NCI-H510A (cell line): Measurements from ENCODE around the gene LHX5.

Experiments
- DNase-seq: peaks from one replicate; lab custom pipeline; 2025; lab: John Stamatoyannopoulos, UW

Gene LHX5

GRCh38 chr12:113439301-113439597 is 32.4 kb downstream of the LHX5 start:
- no peak for DNase-seq

GRCh38 chr12:113438523-113439300 is 33.0 kb downstream of the LHX5 start:
- no peak for DNase-seq

GRCh38 chr12:113437729-113438100 is 34.0 kb downstream of the LHX5 start:
- no peak for DNase-seq

- no peak for DNase-seq
Measured at GRCh38 chr12:113436993-113437728, 34.5 kb downstream of the LHX5 start.

GRCh38 chr12:113436586-113436985 is 35.1 kb downstream of the LHX5 start:
- no peak for DNase-seq

GRCh38 chr12:113435367-113435766 is 36.3 kb downstream of the LHX5 start:
- no peak for DNase-seq

DNA sequence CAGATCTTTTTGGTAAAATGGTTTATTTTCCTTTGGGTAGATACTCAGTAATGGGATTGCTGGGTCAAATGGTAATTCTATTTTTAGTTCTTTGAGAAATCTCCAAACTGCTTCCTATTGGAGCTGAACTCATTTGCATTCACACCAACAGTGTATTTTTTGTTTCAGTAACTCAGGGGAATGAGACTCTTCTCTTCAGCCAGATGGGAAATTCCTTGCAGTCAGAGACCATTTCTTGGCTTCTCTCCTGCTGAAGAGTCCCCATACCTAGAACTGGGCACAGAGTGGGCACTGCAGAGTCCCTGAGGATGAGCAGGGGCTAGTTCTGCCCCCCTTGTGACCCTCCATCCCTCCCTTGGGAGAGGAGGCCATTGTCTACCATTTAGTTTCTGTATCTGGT is 38.7 kb downstream of the LHX5 start:
- no peak for DNase-seq

- DNase-seq: no peak
Measured at GRCh38 chr12:113428482-113428881, 43.2 kb downstream of the LHX5 start.

GRCh38 chr12:113427882-113428281 is 43.8 kb downstream of the LHX5 start:
- DNase-seq: no peak

GRCh38 chr12:113425960-113426453 is 45.7 kb downstream of the LHX5 start:
- no peak for DNase-seq

- no peak for DNase-seq
Measured at GRCh38 chr12:113424915-113425823, 46.5 kb downstream of the LHX5 start.

DNA sequence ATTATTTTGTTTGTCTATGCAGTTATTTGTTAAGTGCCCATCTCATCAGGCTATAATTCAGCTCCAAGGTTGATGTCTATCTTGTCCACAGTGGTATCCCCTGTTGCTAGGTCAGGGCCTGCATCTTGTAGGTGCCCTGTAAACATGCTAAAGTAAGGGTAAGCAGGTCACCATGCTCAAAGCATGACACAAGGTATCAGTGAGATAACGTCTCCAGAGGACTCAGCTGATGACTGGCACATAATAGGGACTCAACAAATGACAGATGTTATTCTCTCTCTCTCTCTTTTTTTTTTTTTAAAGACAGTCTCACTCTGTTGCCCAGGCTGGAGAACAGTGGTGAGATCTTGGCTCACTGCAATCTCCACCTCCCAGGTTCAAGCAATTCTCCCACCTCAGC is 47.2 kb downstream of the LHX5 start:
- DNase-seq: no peak

- DNase-seq: no peak
Measured at GRCh38 chr12:113422886-113423669, 48.6 kb downstream of the LHX5 start.

DNA sequence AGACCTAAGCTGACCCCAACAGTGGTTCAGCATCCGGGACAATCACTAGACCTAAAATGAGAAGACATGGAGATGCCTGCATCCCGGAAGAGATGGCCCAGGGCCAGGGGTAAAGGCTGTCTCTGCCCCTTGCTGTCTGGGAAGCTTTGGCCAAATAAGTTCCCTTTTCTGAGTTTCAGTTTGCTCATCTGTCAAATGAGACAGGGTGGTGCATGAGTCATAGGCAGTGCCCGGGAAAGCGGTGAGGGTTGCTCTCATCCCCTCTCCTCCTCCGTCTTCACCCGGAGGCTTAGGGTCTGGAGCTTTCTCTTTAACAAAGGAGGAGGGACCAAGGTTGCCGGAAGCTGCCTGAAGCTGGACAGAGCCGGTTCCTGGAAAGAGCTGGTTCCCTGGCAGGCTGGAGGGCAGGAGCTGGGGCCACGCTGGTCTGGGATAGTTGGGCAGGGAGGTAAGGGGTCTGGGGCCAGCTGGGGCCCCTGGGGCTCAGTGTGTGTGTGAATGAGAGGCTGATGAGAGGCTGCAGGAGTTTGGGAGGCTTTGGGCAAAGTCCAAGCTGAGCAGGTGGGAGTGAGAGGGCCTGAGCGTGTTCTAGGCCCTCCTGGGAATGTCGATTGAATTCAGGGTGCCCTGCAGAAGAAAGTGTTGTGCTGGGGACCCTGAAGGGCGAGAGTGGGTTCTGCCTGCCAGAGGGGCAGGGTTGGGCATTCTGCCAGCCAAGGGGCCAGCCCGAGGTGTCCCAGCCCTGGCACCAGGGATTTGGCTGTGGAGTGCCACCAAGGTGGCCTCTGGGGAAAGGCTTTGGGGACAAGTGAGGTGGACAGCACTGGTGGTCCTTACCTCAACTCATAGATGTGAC is 49.4 kb downstream of the LHX5 start, which contains the start of gene SDSL:
TSS of gene SDSL (plus strand) at position 351 of the 856 bp plus-strand sequence. CDS start 5,603 bp downstream, outside the sequence.
- DNase-seq: peak; percentile 80

DNA sequence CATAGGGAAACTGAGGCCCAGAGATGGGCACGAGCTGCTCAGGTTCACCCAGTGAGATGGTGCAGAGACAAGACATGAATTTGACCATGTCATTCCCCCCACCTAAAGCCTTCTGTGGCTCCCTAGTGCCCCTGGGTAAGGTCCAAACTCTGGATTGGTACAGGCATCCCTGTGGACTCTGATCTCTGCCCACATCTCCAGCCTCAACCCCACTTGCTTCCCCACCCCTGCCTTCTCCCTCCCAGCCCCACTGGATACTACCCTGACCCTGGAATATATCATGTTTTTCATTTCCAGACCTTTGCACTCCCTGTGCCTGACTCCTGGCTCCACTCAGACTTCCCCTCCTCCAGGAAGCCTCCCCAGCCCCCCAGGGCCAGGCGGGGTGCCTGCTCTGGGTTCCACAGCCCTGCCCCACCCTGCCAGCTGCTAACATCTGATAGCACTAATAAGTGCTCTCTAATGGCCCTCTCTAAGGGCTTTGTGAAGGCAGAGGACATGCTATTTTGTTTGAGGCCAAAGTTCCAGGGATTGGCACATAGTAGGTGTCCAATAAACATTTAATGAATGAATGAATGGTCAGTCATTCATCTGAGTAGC is 50.6 kb downstream of the LHX5 start:
- no peak for DNase-seq

DNA sequence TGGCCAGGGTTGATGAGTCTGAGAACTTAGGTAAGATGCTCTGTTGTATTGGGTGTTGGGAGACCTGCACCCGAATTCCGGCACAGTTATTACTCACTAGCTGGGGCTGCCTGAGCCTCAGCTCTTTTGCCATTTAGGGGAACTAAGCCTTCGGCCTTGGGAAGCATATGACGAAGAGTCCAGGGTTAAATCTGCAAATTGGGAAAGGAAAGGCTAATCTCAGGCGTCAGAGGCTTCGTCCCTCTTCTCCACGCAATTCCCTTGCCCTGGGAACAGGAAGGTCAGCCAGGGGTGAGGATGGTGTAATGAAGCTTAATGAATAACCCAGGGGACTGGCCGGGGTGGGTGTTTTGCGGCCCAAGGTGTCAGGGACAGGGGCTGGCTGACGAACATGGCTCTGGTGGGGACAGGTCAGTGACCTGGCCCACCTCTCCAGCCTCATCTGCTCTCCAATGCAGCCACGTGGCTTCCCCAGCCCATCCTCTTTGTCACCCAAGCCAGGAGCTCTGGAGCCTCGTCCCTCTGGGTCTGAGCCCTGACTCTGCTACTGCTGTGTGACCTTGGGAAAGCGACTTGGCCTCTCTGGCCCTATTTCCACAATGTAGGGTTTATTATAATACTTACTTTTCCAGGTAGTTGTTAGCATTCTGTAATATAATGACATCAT is 53.3 kb downstream of the LHX5 start:
- DNase-seq: no peak

GRCh38 chr12:113416091-113416754 is 55.4 kb downstream of the LHX5 start:
- DNase-seq: no peak

DNA sequence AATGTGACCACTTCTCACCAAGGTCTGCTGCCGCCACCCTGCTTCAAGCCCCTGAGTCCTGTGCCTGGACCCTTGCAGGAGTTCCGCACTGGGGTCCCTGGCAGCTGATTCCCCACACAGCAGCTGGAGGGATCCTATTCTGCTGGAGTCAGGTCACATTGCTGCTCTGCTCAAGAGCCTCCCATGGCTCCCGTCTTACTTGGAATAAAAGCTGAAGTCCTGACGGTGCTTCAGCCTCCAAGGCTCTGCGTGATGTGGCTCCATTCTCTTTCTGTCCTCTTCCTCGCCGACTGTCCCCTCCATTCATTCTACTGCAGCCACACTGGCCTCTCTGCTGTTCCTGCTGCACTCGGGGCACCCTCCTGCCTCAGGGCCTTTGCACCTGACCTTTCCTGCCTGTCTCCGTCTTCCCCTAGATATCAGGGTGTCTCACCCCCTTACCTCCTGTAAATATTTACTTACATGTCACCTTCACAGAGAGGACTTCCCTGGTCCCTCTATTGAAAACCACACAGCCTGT is 57.1 kb downstream of the LHX5 start:
- DNase-seq: no peak

DNA sequence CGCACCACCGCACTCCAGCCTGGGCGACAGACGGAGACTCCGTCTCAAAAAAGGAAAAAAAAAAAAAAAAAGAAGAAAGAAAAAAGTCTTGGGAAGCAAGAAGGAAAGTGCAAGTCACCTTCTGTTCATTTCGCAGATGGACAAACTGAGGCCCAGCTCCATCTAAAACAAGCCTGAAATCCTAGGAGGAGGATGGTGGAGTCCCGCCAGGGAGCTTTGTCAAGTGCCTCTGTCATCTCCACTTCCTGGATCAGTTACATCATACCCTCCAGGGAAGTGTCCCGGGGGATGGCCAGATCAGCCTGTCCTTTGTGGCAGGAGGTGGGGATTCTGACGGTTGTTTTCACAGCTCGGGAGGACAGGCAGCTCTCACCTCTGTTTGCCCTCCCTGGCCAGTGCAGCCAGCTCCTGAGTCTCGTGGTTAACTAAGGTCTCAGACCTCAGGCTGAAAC is 58.2 kb downstream of the LHX5 start:
- DNase-seq: no peak
